ENCODE data around the gene TEX50. TPM values are rescaled to one million over a fixed set of nuclear protein-coding genes. Genes with fewer than 3 reads are reported as not detected.
"Not testable (repeated sequence)": the region's sequence is repeated elsewhere in the genome, so short reads cannot be mapped to it uniquely, and the experiment has no call there.

The TEX50 gene
- not detected for total RNA-seq

GRCh38 chr1:173635116-173635515, at the start of gene TEX50:
Gene TEX50, plus strand, starts transcription at chr1:173635338. Its CDS starts 184 bp downstream, at chr1:173635522.
- no peak within 1 kb of the TSS for H3K27ac ChIP-seq
- H3K9ac ChIP-seq (ENCODE audit: low read depth in 2 of 2, low read length in 2 of 2), result no peak within 1 kb of the TSS
- no peak for TF ChIP-seq CTCF (IDR thresholded peaks at IDR 0.05)
- intact Hi-C loops (cut with DNase I), result no loop called here
- H3K27me3 ChIP-seq, result no peaks in the 10 kb centered on the region
- no peaks in the 10 kb centered on the region for H3K36me3 ChIP-seq
- no peaks in the 10 kb centered on the region for H3K9me3 ChIP-seq
- no peak within 1 kb of the TSS for H3K4me3 ChIP-seq
- no peak for DNase-seq
- no peaks in the 10 kb centered on the region for H3K4me1 ChIP-seq

DNA sequence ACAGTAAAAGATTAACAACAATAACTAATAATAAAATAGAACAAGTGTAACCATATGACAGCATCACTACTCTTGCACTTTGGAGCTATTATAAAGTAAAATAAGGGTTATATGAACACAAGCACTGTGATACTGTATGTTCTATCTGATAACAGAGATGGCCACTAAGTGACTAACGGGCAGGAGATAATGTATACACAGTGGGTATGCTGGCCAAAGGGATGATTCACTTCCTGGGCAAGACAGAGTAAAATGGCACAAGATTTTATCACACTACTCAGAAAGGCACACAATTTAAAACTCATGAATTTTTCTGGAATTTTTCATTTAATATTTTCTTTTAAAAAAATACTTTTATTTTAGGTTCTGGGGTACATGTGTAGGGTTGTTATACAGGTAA, 44.6 kb upstream of the TEX50 start:
- Histone ChIP-seq H3K9ac (ENCODE audit: low read depth in 2 of 2, low read length in 2 of 2) (no peak overlapping the region), H3K36me3 (no peaks in the 10 kb centered on the region), H3K27me3 (no peaks in the 10 kb centered on the region), H3K4me1 (no peaks in the 10 kb centered on the region), H3K4me3 (no peak overlapping the region), H3K9me3 (no peaks in the 10 kb centered on the region), H3K27ac (no peak overlapping the region)
- intact Hi-C loops (cut with DNase I), result no loop called here
- DNase-seq, result no peak
- TF ChIP-seq CTCF (IDR thresholded peaks at IDR 0.05), result no peak

DNA sequence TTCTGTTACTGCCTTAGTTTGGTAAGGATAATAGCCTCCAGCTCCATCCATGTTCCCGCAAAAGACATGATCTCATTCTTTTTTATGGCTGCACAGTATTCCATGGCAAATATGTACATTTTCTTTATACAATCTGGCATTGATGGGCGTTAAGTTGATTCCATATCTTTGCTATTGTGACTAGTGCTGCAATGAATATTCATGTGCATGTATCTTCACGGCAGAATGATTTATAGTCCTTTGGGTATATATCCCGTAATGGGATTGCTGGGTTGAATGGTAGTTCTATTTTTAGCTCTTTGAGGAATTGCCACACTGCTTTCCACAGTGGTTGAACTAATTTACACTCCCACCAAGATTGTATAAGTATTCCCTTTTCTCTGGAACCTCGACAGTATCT, 44.0 kb upstream of the TEX50 start:
- H3K36me3 ChIP-seq; H3K4me3 ChIP-seq; DNase-seq; H3K4me1 ChIP-seq; H3K9me3 ChIP-seq; H3K9ac ChIP-seq (ENCODE audit: low read depth in 2 of 2, low read length in 2 of 2); H3K27ac ChIP-seq; H3K27me3 ChIP-seq; intact Hi-C loops (cut with DNase I): not testable (repeated sequence)

DNA sequence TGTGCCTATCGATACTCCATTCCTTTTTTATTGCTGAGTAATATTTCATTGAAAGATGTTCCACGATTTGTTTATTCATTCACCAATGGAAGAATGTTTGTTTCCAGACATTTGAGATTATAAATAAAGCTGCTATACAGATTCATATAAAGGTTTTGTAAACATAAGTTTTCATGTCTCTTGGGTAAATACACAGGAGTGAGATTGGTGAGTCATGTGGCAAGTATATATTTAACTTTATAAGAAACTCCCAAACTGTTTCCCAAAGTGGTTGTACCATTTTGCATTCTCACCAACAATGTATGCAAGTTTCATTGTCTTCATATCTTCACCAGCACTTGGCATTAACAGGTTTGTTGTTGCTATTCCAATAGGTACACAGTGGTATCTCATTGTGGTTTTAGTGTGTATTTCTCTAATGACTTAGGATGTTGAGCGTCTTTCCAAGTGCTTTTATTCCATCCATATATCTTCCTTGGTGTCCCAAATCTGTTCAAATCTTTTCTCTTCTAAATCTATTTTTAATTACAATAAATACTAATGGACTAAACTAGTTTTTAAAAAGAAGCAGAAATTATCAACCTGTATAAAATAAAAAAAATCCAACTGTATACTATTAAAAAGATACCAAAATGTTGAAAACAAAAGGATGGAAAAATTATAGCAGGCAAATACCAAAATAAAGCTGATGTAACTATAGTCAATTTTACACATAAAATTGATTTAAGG, 38.9 kb upstream of the TEX50 start:
- Histone ChIP-seq H3K9ac (ENCODE audit: low read depth in 2 of 2, low read length in 2 of 2) (no peak overlapping the region), H3K27ac (no peak overlapping the region), H3K4me1 (no peaks in the 10 kb centered on the region), H3K36me3 (no peaks in the 10 kb centered on the region), H3K4me3 (no peak overlapping the region), H3K9me3 (no peaks in the 10 kb centered on the region), H3K27me3 (no peaks in the 10 kb centered on the region)
- intact Hi-C loops (cut with DNase I), result no loop called here
- TF ChIP-seq CTCF (IDR thresholded peaks at IDR 0.05), result no peak
- DNase-seq, result no peak

DNA sequence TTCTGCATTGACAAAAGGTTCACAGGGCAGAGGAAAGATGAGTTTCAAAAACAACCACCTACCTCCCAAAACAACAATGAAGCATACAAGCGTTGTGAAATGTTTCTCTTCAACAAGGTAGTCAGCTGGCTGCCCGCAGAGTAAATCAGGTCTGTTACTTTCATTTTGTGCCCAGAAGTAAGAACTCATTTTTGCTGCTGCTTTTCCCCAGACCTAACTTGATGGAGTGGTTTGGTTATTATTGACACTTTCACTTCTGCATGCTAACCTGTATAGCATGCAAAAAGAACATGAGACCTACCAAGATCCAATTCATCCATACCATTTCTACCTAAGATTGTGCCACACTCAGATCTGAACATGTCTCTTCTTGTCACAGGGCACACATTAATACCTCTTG, 33.5 kb upstream of the TEX50 start:
- H3K36me3 ChIP-seq, result no peaks in the 10 kb centered on the region
- no peaks in the 10 kb centered on the region for H3K9me3 ChIP-seq
- no peak overlapping the region for H3K9ac ChIP-seq (ENCODE audit: low read depth in 2 of 2, low read length in 2 of 2)
- H3K27me3 ChIP-seq, result no peaks in the 10 kb centered on the region
- no peaks in the 10 kb centered on the region for H3K4me1 ChIP-seq
- intact Hi-C loops (cut with DNase I), result no loop called here
- no peak overlapping the region for H3K4me3 ChIP-seq
- H3K27ac ChIP-seq, result no peak overlapping the region
- DNase-seq, result no peak
- TF ChIP-seq CTCF (IDR thresholded peaks at IDR 0.05), result no peak

DNA sequence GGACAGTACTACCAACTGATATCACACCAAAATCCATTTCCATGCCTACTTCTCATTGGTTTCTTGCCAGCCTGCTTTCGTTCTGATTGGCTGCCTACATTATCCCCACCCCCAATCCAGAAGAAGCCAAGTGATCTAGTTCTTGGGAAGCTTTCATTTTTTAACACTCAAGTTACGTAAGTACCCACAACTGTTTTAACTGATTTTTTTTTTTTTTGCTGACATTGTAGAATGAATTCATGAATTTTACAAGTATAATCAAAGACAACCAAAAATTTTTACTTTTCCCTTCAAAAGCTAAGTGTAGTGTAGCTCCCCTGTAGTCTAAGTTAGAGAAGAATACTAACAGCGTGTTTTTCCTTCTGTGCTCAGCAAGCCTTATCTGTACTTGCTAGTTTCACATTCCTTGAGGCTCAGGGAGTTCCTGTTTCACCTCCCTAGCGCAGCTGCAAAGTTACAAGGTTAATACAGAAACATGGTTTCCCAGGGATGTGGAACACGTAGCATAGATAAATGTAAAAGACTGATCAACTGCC, 32.0 kb upstream of the TEX50 start, which contains the start of gene SLC9C2:
Gene SLC9C2, minus strand, starts transcription at position 17 of the 536 bp plus-strand sequence. CDS start 1,296 bp downstream, outside the sequence.
- Histone ChIP-seq H3K9me3 (no peaks in the 10 kb centered on the region), H3K9ac (ENCODE audit: low read depth in 2 of 2, low read length in 2 of 2) (no peak within 1 kb of the TSS), H3K27ac (no peak within 1 kb of the TSS), H3K36me3 (no peaks in the 10 kb centered on the region), H3K4me3 (no peak within 1 kb of the TSS), H3K27me3 (no peaks in the 10 kb centered on the region), H3K4me1 (no peaks in the 10 kb centered on the region)
- no peak for TF ChIP-seq CTCF (IDR thresholded peaks at IDR 0.05)
- intact Hi-C loops (cut with DNase I), result no loop called here
- DNase-seq, result no peak
